OCI-LY3 (cell line): ENCODE data around the gene C6orf163.

Experiments
- CTCF ChIP-seq: fragments of 200-600, 300-600 bp; sonication (generic); IDR thresholded peaks from 2 replicates; pipeline ENCODE4 v1.5.1; 2014; ENCODE audit warnings: antibody characterized with exemption, low read length, low read depth
- EZH2phosphoT487 ChIP-seq: fragments of 200-600 bp; shearing (Covaris generic); IDR thresholded peaks from 2 replicates; pipeline ENCODE4 v1.6.1; 2018; ENCODE audit warnings: antibody characterized with exemption, mixed run types, low read depth

- TF ChIP-seq CTCF, result no peak
- no peak for TF ChIP-seq EZH2phosphoT487
Observed at GRCh38 chr6:87351583-87351982, 7.0 kb downstream of the C6orf163 start.
